WTC11 (cell line): ENCODE measurements around the gene STAG1. TPM values are rescaled to one million over a fixed set of nuclear protein-coding genes. Genes with fewer than 3 reads are reported as not detected.

Source experiments
- ATAC-seq: fragments of 200-7000 bp; cut with Tn5 transposase; 2 replicates; pipeline ENCODE4 v1.10.0; 2021; ENCODE audit warnings: mild to moderate bottlenecking, moderate library complexity
- CTCF ChIA-PET: fragments of 300-600 bp; sonication (Branson Sonifier 250); formaldehyde crosslinking; loops from one replicate; lab custom pipeline; 2021; ENCODE audit warnings: antibody characterized with exemption; lab: Charles Lee
- POLR2A ChIA-PET: fragments of 350-600 bp; sonication (Branson Sonifier 250); formaldehyde crosslinking; loops from one replicate; lab custom pipeline; 2021; ENCODE audit warnings: antibody characterized with exemption; lab: Charles Lee
- DNase-seq: peaks from one replicate; pipeline ENCODE4 v3.0.0; 2021; ENCODE audit warnings: low spot score
- H3K27ac Mint-ChIP-seq: 2 replicates; pipeline ENCODE4 v1.8.0; 2021; ENCODE audit warnings: mixed read lengths
- H3K27me3 Mint-ChIP-seq: 2 replicates; pipeline ENCODE4 v1.8.0; 2021; ENCODE audit warnings: low read depth, mild to moderate bottlenecking, moderate library complexity, mixed read lengths
- H3K36me3 Mint-ChIP-seq: 2 replicates; pipeline ENCODE4 v1.8.0; 2021; ENCODE audit warnings: mixed read lengths
- H3K4me1 Mint-ChIP-seq: 2 replicates; pipeline ENCODE4 v1.8.0; 2022; ENCODE audit warnings: mixed read lengths
- H3K4me3 Mint-ChIP-seq: 2 replicates; pipeline ENCODE4 v1.8.0; 2021; ENCODE audit warnings: mild to moderate bottlenecking, moderate library complexity, mixed read lengths
- H3K9me3 Mint-ChIP-seq: 2 replicates; pipeline ENCODE4 v1.8.0; 2021; ENCODE audit warnings: mixed read lengths
- CREM ChIP-seq: sonication (generic); formaldehyde crosslinking; IDR thresholded peaks from 2 replicates; pipeline ENCODE4 v1.8.1; 2022; ENCODE audit warnings: mild to moderate bottlenecking, missing genetic modification reagents, moderate library complexity
- EMX1 ChIP-seq: fragments of 250-450 bp; sonication (Bioruptor Pico); IDR thresholded peaks from 2 replicates; pipeline ENCODE4 v1.8.0; 2021; ENCODE audit warnings: mild to moderate bottlenecking
- ESRRA ChIP-seq: sonication (generic); formaldehyde crosslinking; IDR thresholded peaks from 2 replicates; pipeline ENCODE4 v1.8.1; 2022; ENCODE audit warnings: mild to moderate bottlenecking, missing genetic modification reagents, borderline replicate concordance
- FOXJ3 ChIP-seq: sonication (generic); formaldehyde crosslinking; IDR thresholded peaks from 2 replicates; pipeline ENCODE4 v1.9.0; 2021; ENCODE audit warnings: missing genetic modification reagents, mild to moderate bottlenecking, borderline replicate concordance
- HMGA2 ChIP-seq: fragments of 250-450 bp; sonication (Bioruptor Pico); IDR thresholded peaks from 2 replicates; pipeline ENCODE4 v1.4.0; 2021; ENCODE audit warnings: mild to moderate bottlenecking, moderate library complexity
- IRF2 ChIP-seq: sonication (generic); formaldehyde crosslinking; IDR thresholded peaks from 2 replicates; pipeline ENCODE4 v1.8.0; 2022; ENCODE audit warnings: low read depth, missing genetic modification reagents, borderline replicate concordance
- OVOL2 ChIP-seq: fragments of 250-450 bp; sonication (Bioruptor Pico); IDR thresholded peaks from 2 replicates; pipeline ENCODE4 v1.9.0; 2021; ENCODE audit warnings: mild to moderate bottlenecking, borderline replicate concordance
- SMAD3 ChIP-seq: sonication (generic); formaldehyde crosslinking; IDR thresholded peaks from 2 replicates; pipeline ENCODE4 v1.8.0; 2022; ENCODE audit warnings: missing genetic modification reagents, mild to moderate bottlenecking, borderline replicate concordance
- SMAD4 ChIP-seq: sonication (generic); formaldehyde crosslinking; IDR thresholded peaks from 2 replicates; pipeline ENCODE4 v1.8.0; 2022; ENCODE audit warnings: mild to moderate bottlenecking, missing genetic modification reagents
- SOX15 ChIP-seq: fragments of 250-450 bp; sonication (Bioruptor Pico); IDR thresholded peaks from 2 replicates; pipeline ENCODE4 v1.9.0; 2021; ENCODE audit warnings: mild to moderate bottlenecking
- SP1 ChIP-seq: sonication (generic); formaldehyde crosslinking; conservative IDR thresholded peaks from 2 replicates; pipeline ENCODE4 v1.8.1; 2022; ENCODE audit warnings: missing genetic modification reagents
- TEAD1 ChIP-seq: sonication (generic); formaldehyde crosslinking; IDR thresholded peaks from 2 replicates; pipeline ENCODE4 v1.8.0; 2022; ENCODE audit warnings: mild to moderate bottlenecking, missing genetic modification reagents
- ZNF121 ChIP-seq: sonication (generic); formaldehyde crosslinking; IDR thresholded peaks from 2 replicates; pipeline ENCODE4 v1.8.0; 2023; ENCODE audit warnings: missing genetic modification reagents
- ZNF423 ChIP-seq: fragments of 250-450 bp; sonication (Bioruptor Pico); IDR thresholded peaks from 2 replicates; pipeline ENCODE4 v2.1.2; 2022; ENCODE audit warnings: mild to moderate bottlenecking, moderate library complexity
- total RNA-seq: library from RNA; stranded (reverse); gene quantifications from 3 replicates; pipeline ENCODE4 v1.2.3, GENCODE V29; 2021
- TF ChIP-seq, protein P1 (sequence below): fragments of 250-450 bp; sonication (Bioruptor Pico); IDR thresholded peaks from 2 replicates; pipeline ENCODE4 v1.8.0; 2021; ENCODE audit warnings: mild to moderate bottlenecking
- TF ChIP-seq, protein P2 (sequence below): fragments of 200-600 bp; IDR thresholded peaks from 2 replicates; pipeline ENCODE4 v1.8.0; 2022; ENCODE audit warnings: antibody characterized with exemption
- TF ChIP-seq, protein P3 (sequence below): fragments of 250-450 bp; sonication (Bioruptor Pico); IDR thresholded peaks from 2 replicates; pipeline ENCODE4 v1.9.0; 2021; ENCODE audit warnings: moderate library complexity, mild to moderate bottlenecking, inconsistent platforms, borderline replicate concordance
- TF ChIP-seq, protein P4 (sequence below): sonication (generic); formaldehyde crosslinking; IDR thresholded peaks from 2 replicates; pipeline ENCODE4 v1.8.1; 2023; ENCODE audit warnings: mild to moderate bottlenecking, moderate library complexity, missing genetic modification reagents

STAG1 gene
- total RNA-seq, 1 experiment from 2014 or later, result 20.7 TPM

DNA sequence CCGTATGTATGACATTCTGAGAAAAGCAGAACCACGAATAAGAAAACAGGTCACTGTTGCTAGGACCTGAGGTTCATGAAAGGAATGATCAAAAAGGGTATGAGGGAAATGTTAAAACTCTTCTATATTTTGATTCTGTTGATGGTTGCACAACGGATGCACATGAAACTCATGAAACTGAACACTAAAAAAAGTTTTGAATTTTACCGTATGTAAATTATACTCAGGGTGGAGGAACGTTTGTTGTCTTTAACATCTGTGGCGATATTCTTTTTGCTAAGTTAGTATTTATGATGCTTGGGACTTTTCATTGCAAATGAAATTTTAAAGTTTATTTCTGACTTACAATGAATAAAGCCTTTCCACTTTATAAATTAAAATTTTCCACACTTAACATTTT lies 55.4 kb downstream of the STAG1 start:
- ATAC-seq (no peak), DNase-seq (no peak)
- CTCF ChIA-PET, result no interaction called here
- H3K36me3 Mint-ChIP-seq, result peaks cover 47% of the 10 kb centered on the region
- H3K27ac Mint-ChIP-seq, result no peak overlapping the region
- no peaks in the 10 kb centered on the region for H3K27me3 Mint-ChIP-seq
- H3K4me1 Mint-ChIP-seq, result peaks cover 30% of the 10 kb centered on the region
- no peak for TF ChIP-seq ZNF423
- TF ChIP-seq, protein P1, sequence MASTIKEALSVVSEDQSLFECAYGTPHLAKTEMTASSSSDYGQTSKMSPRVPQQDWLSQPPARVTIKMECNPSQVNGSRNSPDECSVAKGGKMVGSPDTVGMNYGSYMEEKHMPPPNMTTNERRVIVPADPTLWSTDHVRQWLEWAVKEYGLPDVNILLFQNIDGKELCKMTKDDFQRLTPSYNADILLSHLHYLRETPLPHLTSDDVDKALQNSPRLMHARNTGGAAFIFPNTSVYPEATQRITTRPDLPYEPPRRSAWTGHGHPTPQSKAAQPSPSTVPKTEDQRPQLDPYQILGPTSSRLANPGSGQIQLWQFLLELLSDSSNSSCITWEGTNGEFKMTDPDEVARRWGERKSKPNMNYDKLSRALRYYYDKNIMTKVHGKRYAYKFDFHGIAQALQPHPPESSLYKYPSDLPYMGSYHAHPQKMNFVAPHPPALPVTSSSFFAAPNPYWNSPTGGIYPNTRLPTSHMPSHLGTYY (CRISPR knock-in tag), result no peak
- no peak for TF ChIP-seq ZNF121 (CRISPR knock-in tag)
- no peak for TF ChIP-seq OVOL2 (CRISPR knock-in tag)
- H3K4me3 Mint-ChIP-seq, result no peak overlapping the region
- POLR2A ChIA-PET, result no interaction called here
- H3K9me3 Mint-ChIP-seq, result peaks cover 41% of the 10 kb centered on the region

DNA sequence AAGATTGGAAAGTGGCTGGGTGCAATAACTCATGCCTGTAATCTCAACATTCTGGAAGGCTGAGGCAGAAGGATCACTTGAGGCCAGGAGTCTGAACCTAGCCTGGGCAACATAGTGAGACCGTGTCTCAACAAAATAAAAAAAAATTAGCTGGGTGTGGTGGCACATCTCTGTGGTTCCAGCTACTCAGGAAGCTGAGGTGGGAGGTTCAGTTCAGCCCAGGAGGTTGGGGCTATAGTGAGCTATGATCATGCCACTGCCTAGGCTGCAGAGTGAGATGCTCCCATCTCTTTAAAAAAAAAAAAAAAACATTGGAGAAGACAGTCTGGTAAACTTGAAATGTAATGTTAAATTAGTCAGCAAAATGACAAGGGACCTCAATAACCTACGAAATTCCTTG lies 57.9 kb downstream of the STAG1 start:
- POLR2A ChIA-PET, result no interaction called here
- peaks cover 41% of the 10 kb centered on the region for H3K9me3 Mint-ChIP-seq
- H3K4me1 Mint-ChIP-seq, result peaks cover 22% of the 10 kb centered on the region
- no peak overlapping the region for H3K4me3 Mint-ChIP-seq
- ATAC-seq (no peak), DNase-seq (no peak)
- TF ChIP-seq IRF2 (CRISPR knock-in tag) (no peak), SMAD3 (CRISPR knock-in tag) (no peak), ESRRA (CRISPR knock-in tag) (no peak), HMGA2 (CRISPR knock-in tag) (no peak), SOX15 (CRISPR knock-in tag) (no peak)
- TF ChIP-seq, protein P2, sequence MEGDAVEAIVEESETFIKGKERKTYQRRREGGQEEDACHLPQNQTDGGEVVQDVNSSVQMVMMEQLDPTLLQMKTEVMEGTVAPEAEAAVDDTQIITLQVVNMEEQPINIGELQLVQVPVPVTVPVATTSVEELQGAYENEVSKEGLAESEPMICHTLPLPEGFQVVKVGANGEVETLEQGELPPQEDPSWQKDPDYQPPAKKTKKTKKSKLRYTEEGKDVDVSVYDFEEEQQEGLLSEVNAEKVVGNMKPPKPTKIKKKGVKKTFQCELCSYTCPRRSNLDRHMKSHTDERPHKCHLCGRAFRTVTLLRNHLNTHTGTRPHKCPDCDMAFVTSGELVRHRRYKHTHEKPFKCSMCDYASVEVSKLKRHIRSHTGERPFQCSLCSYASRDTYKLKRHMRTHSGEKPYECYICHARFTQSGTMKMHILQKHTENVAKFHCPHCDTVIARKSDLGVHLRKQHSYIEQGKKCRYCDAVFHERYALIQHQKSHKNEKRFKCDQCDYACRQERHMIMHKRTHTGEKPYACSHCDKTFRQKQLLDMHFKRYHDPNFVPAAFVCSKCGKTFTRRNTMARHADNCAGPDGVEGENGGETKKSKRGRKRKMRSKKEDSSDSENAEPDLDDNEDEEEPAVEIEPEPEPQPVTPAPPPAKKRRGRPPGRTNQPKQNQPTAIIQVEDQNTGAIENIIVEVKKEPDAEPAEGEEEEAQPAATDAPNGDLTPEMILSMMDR, result no peak
- TF ChIP-seq, protein P3, sequence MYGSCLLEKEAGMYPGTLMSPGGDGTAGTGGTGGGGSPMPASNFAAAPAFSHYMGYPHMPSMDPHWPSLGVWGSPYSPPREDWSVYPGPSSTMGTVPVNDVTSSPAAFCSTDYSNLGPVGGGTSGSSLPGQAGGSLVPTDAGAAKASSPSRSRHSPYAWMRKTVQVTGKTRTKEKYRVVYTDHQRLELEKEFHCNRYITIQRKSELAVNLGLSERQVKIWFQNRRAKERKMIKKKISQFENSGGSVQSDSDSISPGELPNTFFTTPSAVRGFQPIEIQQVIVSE (CRISPR knock-in tag), result no peak
- CTCF ChIA-PET, result no interaction called here
- no peaks in the 10 kb centered on the region for H3K27me3 Mint-ChIP-seq
- peaks cover 48% of the 10 kb centered on the region for H3K36me3 Mint-ChIP-seq
- no peak overlapping the region for H3K27ac Mint-ChIP-seq

DNA sequence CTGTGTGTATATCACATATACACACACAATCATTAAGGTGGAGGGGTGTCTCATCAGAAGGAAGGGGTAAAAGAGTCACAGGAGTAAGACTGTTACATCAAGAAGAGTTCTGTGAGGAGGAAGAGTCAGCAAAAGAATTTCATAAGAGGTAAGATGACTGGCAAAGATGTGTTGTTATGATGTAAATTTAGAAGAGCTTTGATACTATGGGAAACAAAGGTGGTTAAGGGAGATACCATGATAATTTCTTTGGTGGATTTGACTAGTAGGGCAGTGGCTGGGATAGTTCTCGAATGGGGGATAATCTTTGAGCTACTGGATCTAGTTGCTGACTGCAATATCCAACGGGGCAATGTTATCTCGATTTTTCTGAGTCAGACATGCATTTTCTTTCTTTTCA lies 61.6 kb downstream of the STAG1 start:
- Mint-ChIP-seq H3K4me3 (no peak overlapping the region), H3K36me3 (peaks cover 36% of the 10 kb centered on the region), H3K27ac (no peak overlapping the region), H3K9me3 (peaks cover 29% of the 10 kb centered on the region), H3K4me1 (peaks cover 7% of the 10 kb centered on the region; the same call in 1 of the 2 replicates), H3K27me3 (no peaks in the 10 kb centered on the region)
- no peak for DNase-seq
- TF ChIP-seq EMX1 (CRISPR knock-in tag), result no peak
- no peak for TF ChIP-seq TEAD1 (CRISPR knock-in tag)
- TF ChIP-seq, protein P4, sequence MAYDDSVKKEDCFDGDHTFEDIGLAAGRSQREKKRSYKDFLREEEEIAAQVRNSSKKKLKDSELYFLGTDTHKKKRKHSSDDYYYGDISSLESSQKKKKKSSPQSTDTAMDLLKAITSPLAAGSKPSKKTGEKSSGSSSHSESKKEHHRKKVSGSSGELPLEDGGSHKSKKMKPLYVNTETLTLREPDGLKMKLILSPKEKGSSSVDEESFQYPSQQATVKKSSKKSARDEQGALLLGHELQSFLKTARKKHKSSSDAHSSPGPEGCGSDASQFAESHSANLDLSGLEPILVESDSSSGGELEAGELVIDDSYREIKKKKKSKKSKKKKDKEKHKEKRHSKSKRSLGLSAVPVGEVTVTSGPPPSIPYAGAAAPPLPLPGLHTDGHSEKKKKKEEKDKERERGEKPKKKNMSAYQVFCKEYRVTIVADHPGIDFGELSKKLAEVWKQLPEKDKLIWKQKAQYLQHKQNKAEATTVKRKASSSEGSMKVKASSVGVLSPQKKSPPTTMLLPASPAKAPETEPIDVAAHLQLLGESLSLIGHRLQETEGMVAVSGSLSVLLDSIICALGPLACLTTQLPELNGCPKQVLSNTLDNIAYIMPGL (CRISPR knock-in tag), result no peak
- TF ChIP-seq FOXJ3 (CRISPR knock-in tag), result no peak
- TF ChIP-seq SP1 (CRISPR knock-in tag), result no peak
- no peak for TF ChIP-seq CREM (CRISPR knock-in tag)
- TF ChIP-seq SMAD4 (CRISPR knock-in tag), result no peak
- TF ChIP-seq, all 79 proteins: peak for 0
- POLR2A ChIA-PET, result interaction anchor here (1.0 kb wide), 1 partner anchor 11 kb away, joined by 3 read pairs; no protein-coding TSS in a partner anchor
- CTCF ChIA-PET, result interaction anchor here (1.6 kb wide), 1 partner anchor 62 kb away, joined by 5 read pairs; the partner anchor contains the start of gene STAG1
- ATAC-seq, result no peak
